ENCODE results near the gene MOSMO. TPM values are rescaled to one million over a fixed set of nuclear protein-coding genes. Genes with fewer than 3 reads are reported as not detected.
"Not testable (repeated sequence)": the region's sequence is repeated elsewhere in the genome, so short reads cannot be mapped to it uniquely, and the experiment has no call there.

Gene MOSMO
- total RNA-seq, 6 experiments from 2014 or later = 6.7 to 13.4 (median 7.5) TPM

GRCh38 chr16:22126037-22126558 is 118.2 kb downstream of the MOSMO start:
- Histone ChIP-seq H3K27me3 (no peaks in the 10 kb centered on the region), H3K36me3 (no peaks in the 10 kb centered on the region), H3K9me3 (no peaks in the 10 kb centered on the region), H3K27ac (no peak overlapping the region), H3K4me1 (no peaks in the 10 kb centered on the region), H3K4me3 (no peak overlapping the region)
- TF ChIP-seq POLR2A (IDR thresholded peaks at IDR 0.05) (no peak), CTCF (IDR thresholded peaks at IDR 0.05) (no peak)
- ATAC-seq = no peak
- intact Hi-C loops (cut with DNase I) = no loop called here
- WGBS (ENCODE audit: insufficient coverage, low coverage, low lambda C conversion rate, missing lambda C conversion rate) = 72% methylated on average over 14 of the region's 15 CpGs
- DNase-seq = no peak

- H3K36me3 ChIP-seq; intact Hi-C loops (cut with DNase I); DNase-seq; H3K27ac ChIP-seq; H3K27me3 ChIP-seq; ATAC-seq; H3K4me3 ChIP-seq; H3K9me3 ChIP-seq; H3K4me1 ChIP-seq: not testable (repeated sequence)
- 90% methylated on average over 1 of the region's 1 CpG for WGBS (ENCODE audit: insufficient coverage, low coverage, low lambda C conversion rate, missing lambda C conversion rate)
Observed at GRCh38 chr16:22128537-22128936, 120.6 kb downstream of the MOSMO start.

GRCh38 chr16:22130528-22130927 is 122.6 kb downstream of the MOSMO start:
- Histone ChIP-seq H3K9me3 (no peaks in the 10 kb centered on the region), H3K36me3 (no peaks in the 10 kb centered on the region), H3K4me1 (no peaks in the 10 kb centered on the region), H3K27ac (no peak overlapping the region), H3K4me3 (no peak overlapping the region), H3K27me3 (no peaks in the 10 kb centered on the region)
- DNase-seq = no peak
- intact Hi-C loops (cut with DNase I) = no loop called here
- TF ChIP-seq POLR2A (IDR thresholded peaks at IDR 0.05) = no peak
- TF ChIP-seq CTCF (IDR thresholded peaks at IDR 0.05) = no peak
- ATAC-seq = no peak

- TF ChIP-seq CTCF (IDR thresholded peaks at IDR 0.05) (no peak), POLR2A (IDR thresholded peaks at IDR 0.05) (no peak)
- 100% methylated on average over 1 of the region's 10 CpGs for WGBS (ENCODE audit: insufficient coverage, low coverage, low lambda C conversion rate, missing lambda C conversion rate)
- no peaks in the 10 kb centered on the region for H3K27me3 ChIP-seq
- ATAC-seq (no peak), DNase-seq (no peak)
- H3K9me3 ChIP-seq = no peaks in the 10 kb centered on the region
- no peak overlapping the region for H3K4me3 ChIP-seq
- intact Hi-C loops (cut with DNase I) = no loop called here
- no peaks in the 10 kb centered on the region for H3K36me3 ChIP-seq
- H3K4me1 ChIP-seq = no peaks in the 10 kb centered on the region
- H3K27ac ChIP-seq = no peak overlapping the region
Observed at GRCh38 chr16:22132801-22133200, 124.9 kb downstream of the MOSMO start.

Other genes with a start within 250 kb of the MOSMO start
- gene NPIPB4, start 150.4 kb upstream of the MOSMO start, total RNA-seq = 10 to 100 TPM; 13.4 to 79.3 (median 42.6) TPM
- 100 to 1,000 TPM; 128 to 214 (median 169) TPM for gene UQCRC2, start 54.8 kb upstream of the MOSMO start, total RNA-seq
- gene PDZD9, start 7.0 kb upstream of the MOSMO start, total RNA-seq = not detected
- gene VWA3A, start 84.4 kb downstream of the MOSMO start, total RNA-seq = under 1 TPM in 1 of 6 experiments, not detected in 5; 0.15 TPM
- not detected for gene SDR42E2, start 154.4 kb downstream of the MOSMO start, total RNA-seq
- gene EEF2K, start 198.2 kb downstream of the MOSMO start, total RNA-seq = 10 to 100 TPM in 5 of 6 experiments, 1 to 10 TPM in 1; 10.0 to 17.5 (median 11.5) TPM

All from right lobe of liver (tissue), 6 donors.